HEK293T (cell line): ENCODE data around the gene ZNF511.

ENCODE experiments used
- ARNT ChIP-seq: fragments of 450-650 bp; IDR thresholded peaks from 2 replicates; pipeline ENCODE4 v1.6.1; 2017; ENCODE audit warnings: mild to moderate bottlenecking
- ELF4 ChIP-seq: fragments of 450-650 bp; IDR thresholded peaks from 2 replicates; pipeline ENCODE4 v1.6.1; 2017; ENCODE audit warnings: antibody characterized with exemption
- HDGF ChIP-seq: fragments of 450-650 bp; IDR thresholded peaks from 2 replicates; pipeline ENCODE4 v1.6.1; 2017; ENCODE audit warnings: antibody characterized with exemption, borderline replicate concordance
- NFRKB ChIP-seq: fragments of 450-650 bp; IDR thresholded peaks from 2 replicates; pipeline ENCODE4 v1.6.1; 2016; ENCODE audit warnings: mild to moderate bottlenecking, moderate library complexity
- SUZ12 ChIP-seq: fragments of 450-650 bp; IDR thresholded peaks from 2 replicates; pipeline ENCODE4 v1.6.1; 2016; ENCODE audit warnings: mild to moderate bottlenecking

DNA sequence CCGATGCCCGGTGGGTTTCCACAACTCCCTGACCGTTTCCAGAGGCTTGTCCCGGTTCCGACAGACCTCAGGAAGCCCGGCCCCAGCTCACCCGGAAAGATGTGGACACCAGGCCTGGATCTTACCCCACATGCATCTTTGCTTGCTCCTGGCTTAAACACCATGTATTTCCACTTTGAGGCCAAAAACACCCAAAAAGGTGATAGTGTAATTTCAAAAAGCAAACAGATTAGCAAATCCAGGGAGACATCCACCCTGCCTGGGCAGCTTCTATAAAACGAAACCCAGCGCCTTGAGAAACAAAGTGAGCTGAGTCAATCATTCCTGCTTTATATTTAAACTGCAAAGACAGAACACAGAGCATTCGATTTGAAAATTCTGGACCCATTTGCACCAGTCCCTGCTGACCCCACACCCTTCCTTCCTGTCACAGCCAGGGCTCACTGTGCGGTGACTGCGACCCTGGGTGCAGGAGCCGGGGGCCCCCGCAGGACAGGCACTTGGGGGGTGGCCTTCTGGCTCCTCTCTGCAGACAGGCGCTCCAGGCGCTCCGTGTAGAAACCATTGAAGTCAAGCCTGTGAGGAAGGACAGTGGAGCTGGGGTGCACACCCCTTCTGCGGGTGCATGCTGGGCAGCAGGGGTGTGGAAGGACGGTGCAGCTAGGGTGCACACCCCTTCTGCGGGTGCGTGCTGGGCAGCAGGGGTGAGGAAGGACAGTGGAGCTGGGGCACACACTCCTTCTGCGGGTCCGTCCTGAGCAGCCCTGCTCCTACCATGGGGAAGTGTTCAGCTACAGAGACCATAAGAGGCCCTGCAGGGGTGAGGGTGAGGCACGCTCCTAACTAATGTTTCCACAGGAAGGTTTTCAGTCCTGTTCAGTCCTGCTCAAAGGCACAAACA lies 29.1 kb upstream of the ZNF511 start:
- TF ChIP-seq SUZ12 = no peak
- no peak for TF ChIP-seq ELF4
- TF ChIP-seq NFRKB = no peak
- TF ChIP-seq ARNT = no peak
- no peak for TF ChIP-seq HDGF
